ENCODE measurements around the gene ADI1. TPM values are rescaled to one million over a fixed set of nuclear protein-coding genes. Genes with fewer than 3 reads are reported as not detected.

The ADI1 gene
- total and polyA plus RNA-seq, 10 of the 15 experiments (the other 5 are each of a cell fraction or from before 2014, with no cell fraction given): 4.4 to 78.7 (median 17.2) TPM

- H3K4me3 ChIP-seq: no peak overlapping the region
- in situ Hi-C loops (cut with MboI) (no loop called here), intact Hi-C loops (cut with micrococcal nuclease; ENCODE audit: unreplicated experiment) (no loop called here)
- no peak overlapping the region for H3K4me2 ChIP-seq (ENCODE audit: control insufficient read depth, insufficient read depth)
- RAD21 ChIA-PET (ENCODE audit: unreplicated experiment): no interaction called here
- no peak overlapping the region for H2AFZ ChIP-seq (ENCODE audit: control insufficient read depth, low read depth, low read length)
- no peaks in the 10 kb centered on the region for H4K20me1 ChIP-seq (ENCODE audit: control insufficient read depth, insufficient read depth)
- no peaks in the 10 kb centered on the region for H3K9me3 ChIP-seq (replicated peaks; ENCODE audit: control insufficient read depth, insufficient read depth, low read length)
- FAIRE-seq (no peak), DNase-seq (ENCODE audit: low read depth, low spot score) (no peak), ATAC-seq (no peak)
- BruUV-seq (replicated peaks): no TSS peak
- no peak overlapping the region for H3K9ac ChIP-seq (ENCODE audit: control insufficient read depth, insufficient read depth, low read length)
- TF ChIP-seq, protein P1, sequence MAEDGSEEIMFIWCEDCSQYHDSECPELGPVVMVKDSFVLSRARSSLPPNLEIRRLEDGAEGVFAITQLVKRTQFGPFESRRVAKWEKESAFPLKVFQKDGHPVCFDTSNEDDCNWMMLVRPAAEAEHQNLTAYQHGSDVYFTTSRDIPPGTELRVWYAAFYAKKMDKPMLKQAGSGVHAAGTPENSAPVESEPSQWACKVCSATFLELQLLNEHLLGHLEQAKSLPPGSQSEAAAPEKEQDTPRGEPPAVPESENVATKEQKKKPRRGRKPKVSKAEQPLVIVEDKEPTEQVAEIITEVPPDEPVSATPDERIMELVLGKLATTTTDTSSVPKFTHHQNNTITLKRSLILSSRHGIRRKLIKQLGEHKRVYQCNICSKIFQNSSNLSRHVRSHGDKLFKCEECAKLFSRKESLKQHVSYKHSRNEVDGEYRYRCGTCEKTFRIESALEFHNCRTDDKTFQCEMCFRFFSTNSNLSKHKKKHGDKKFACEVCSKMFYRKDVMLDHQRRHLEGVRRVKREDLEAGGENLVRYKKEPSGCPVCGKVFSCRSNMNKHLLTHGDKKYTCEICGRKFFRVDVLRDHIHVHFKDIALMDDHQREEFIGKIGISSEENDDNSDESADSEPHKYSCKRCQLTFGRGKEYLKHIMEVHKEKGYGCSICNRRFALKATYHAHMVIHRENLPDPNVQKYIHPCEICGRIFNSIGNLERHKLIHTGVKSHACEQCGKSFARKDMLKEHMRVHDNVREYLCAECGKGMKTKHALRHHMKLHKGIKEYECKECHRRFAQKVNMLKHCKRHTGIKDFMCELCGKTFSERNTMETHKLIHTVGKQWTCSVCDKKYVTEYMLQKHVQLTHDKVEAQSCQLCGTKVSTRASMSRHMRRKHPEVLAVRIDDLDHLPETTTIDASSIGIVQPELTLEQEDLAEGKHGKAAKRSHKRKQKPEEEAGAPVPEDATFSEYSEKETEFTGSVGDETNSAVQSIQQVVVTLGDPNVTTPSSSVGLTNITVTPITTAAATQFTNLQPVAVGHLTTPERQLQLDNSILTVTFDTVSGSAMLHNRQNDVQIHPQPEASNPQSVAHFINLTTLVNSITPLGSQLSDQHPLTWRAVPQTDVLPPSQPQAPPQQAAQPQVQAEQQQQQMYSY (CRISPR knock-in tag; IDR thresholded peaks at IDR 0.05): no peak
- TF ChIP-seq ZNF592 (IDR thresholded peaks at IDR 0.05): no peak
- TF ChIP-seq, protein P2, sequence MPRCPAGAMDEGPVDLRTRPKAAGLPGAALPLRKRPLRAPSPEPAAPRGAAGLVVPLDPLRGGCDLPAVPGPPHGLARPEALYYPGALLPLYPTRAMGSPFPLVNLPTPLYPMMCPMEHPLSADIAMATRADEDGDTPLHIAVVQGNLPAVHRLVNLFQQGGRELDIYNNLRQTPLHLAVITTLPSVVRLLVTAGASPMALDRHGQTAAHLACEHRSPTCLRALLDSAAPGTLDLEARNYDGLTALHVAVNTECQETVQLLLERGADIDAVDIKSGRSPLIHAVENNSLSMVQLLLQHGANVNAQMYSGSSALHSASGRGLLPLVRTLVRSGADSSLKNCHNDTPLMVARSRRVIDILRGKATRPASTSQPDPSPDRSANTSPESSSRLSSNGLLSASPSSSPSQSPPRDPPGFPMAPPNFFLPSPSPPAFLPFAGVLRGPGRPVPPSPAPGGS (IDR thresholded peaks at IDR 0.05; ENCODE audit: borderline replicate concordance, insufficient read depth, low read depth, low read length, poor library complexity, severe bottlenecking): no peak
- TF ChIP-seq JUND (IDR thresholded peaks at IDR 0.05; ENCODE audit: low read depth, low read length): no peak
- TF ChIP-seq CREB1 (IDR thresholded peaks at IDR 0.05; ENCODE audit: low read depth): no peak
- POLR2A ChIA-PET: no interaction called here
- peaks cover 9% of the 10 kb centered on the region for H3K4me1 ChIP-seq (ENCODE audit: control insufficient read depth, insufficient read depth, low read length)
- H3K36me3 ChIP-seq (ENCODE audit: control insufficient read depth in 2 of 2, insufficient read depth in 2 of 2, low read length in 1 of 2): peaks cover 6% of the 10 kb centered on the region in 2 experiments
- no peaks in the 10 kb centered on the region for H3K27me3 ChIP-seq (replicated peaks in 1 of 2; ENCODE audit: control insufficient read depth in 2 of 2, insufficient read depth in 2 of 2, low read length in 1 of 2)
- 96% methylated on average over 20 of the region's 20 CpGs for whole genome bisulfite sequencing (ENCODE audit: insufficient coverage, insufficient replicate concordance, low lambda C conversion rate, missing lambda C conversion rate)
- SMC1A ChIA-PET (ENCODE audit: uncharacterized antibody, unreplicated experiment): no interaction called here
- H3K79me2 ChIP-seq (ENCODE audit: control insufficient read depth, insufficient read depth, low read length): no peaks in the 10 kb centered on the region
- CTCF ChIA-PET: interaction anchor here (1.6 kb wide), 1 partner anchor 20 kb away, joined by 4 read pairs; no protein-coding TSS in a partner anchor
- H3K27ac ChIP-seq (ENCODE audit: control insufficient read depth, insufficient read depth): no peak overlapping the region
Measured at GRCh38 chr2:3481736-3482362, 37.5 kb downstream of the ADI1 start.
